IMR-90 (cell line): ENCODE results near the gene UGT1A1. TPM values are rescaled to one million over a fixed set of nuclear protein-coding genes. Genes with fewer than 3 reads are reported as not detected.

Experiments
- ATAC-seq: fragments of 200-7000 bp; cut with Tn5 transposase; 2 replicates; pipeline ENCODE4 v1.9.1; 2020; ENCODE audit warnings: low read depth, mild to moderate bottlenecking, moderate library complexity
- BruUV-seq: library from RNA; stranded (reverse); fragments of 400-500 nt; replicated peaks from 2 replicates; lab custom pipeline; 2021; lab: Mats Ljungman, UMichigan
- CTCF ChIA-PET: fragments of 300-600 bp; formaldehyde crosslinking; extraction: SDS; loops from one replicate; lab custom pipeline; 2021; ENCODE audit warnings: antibody characterized with exemption; lab: Yijun Ruan, JAX
- POLR2A ChIA-PET: fragments of 300-600 bp; sonication (Branson Sonifier 250); formaldehyde crosslinking; loops from one replicate; lab custom pipeline; 2022; ENCODE audit warnings: antibody characterized with exemption; ENCODE audit not compliant: unreplicated experiment; lab: Charles Lee
- DNase-seq: peaks from one replicate; pipeline ENCODE4 v3.0.0; 2013
- H2AFZ ChIP-seq: replicated peaks from 2 replicates; pipeline ENCODE3; 2013; ENCODE audit warnings: low read length, mild to moderate bottlenecking; ENCODE audit not compliant: poor library complexity
- H2AK5ac ChIP-seq: 2 replicates; pipeline ENCODE4 v1.6.1; 2013; ENCODE audit warnings: low read depth, low read length, inconsistent platforms
- H2AK9ac ChIP-seq: replicated peaks from 2 replicates; pipeline ENCODE3; 2013; ENCODE audit warnings: mild to moderate bottlenecking, low read depth, low read length, moderate library complexity; ENCODE audit not compliant: poor library complexity
- H2BK120ac ChIP-seq: 2 replicates; pipeline ENCODE4 v1.6.1; 2013; ENCODE audit warnings: low read depth, low read length, inconsistent platforms
- H2BK15ac ChIP-seq: 3 replicates; pipeline ENCODE4 v1.6.1; 2013; ENCODE audit warnings: low read depth, low read length, inconsistent platforms
- H2BK20ac ChIP-seq: 2 replicates; pipeline ENCODE4 v1.6.1; 2013; ENCODE audit warnings: low read depth, mild to moderate bottlenecking, inconsistent platforms, low read length, moderate library complexity
- H2BK5ac ChIP-seq: 2 replicates; pipeline ENCODE4 v1.6.1; 2013; ENCODE audit warnings: mild to moderate bottlenecking, low read depth, low read length, inconsistent platforms; ENCODE audit not compliant: poor library complexity, severe bottlenecking
- H3K14ac ChIP-seq: replicated peaks from 2 replicates; pipeline ENCODE4 v1.6.1; 2013; ENCODE audit warnings: low read depth, low read length, inconsistent platforms
- H3K18ac ChIP-seq: 2 replicates; pipeline ENCODE4 v1.6.1; 2013; ENCODE audit warnings: low read depth, low read length, control low read depth
- H3K23ac ChIP-seq: 2 replicates; pipeline ENCODE4 v1.6.1; 2013; ENCODE audit warnings: low read depth, low read length, inconsistent platforms
- H3K27ac ChIP-seq: 2 replicates; pipeline ENCODE4 v1.5.1; 2013; ENCODE audit warnings: mild to moderate bottlenecking, control low read depth, low read length; ENCODE audit not compliant: insufficient read depth
- H3K27me3 ChIP-seq: 2 replicates; pipeline ENCODE4 v1.6.1; 2013; ENCODE audit warnings: low read length; ENCODE audit not compliant: control insufficient read depth, insufficient read depth
- H3K36me3 ChIP-seq: 2 replicates; pipeline ENCODE4 v1.6.1; 2013; ENCODE audit warnings: low read length, mixed read lengths; ENCODE audit not compliant: control insufficient read depth, insufficient read depth
- H3K4ac ChIP-seq: 2 replicates; pipeline ENCODE4 v1.6.1; 2013; ENCODE audit warnings: low read depth, low read length, inconsistent platforms
- H3K4me1 ChIP-seq: 2 replicates; pipeline ENCODE4 v1.6.1; 2013; ENCODE audit warnings: low read length, mixed read lengths; ENCODE audit not compliant: control insufficient read depth, insufficient read depth
- H3K4me2 ChIP-seq: 2 replicates; pipeline ENCODE4 v1.6.1; 2013; ENCODE audit warnings: low read depth, mild to moderate bottlenecking, control low read depth, low read length, moderate library complexity
- H3K4me3 ChIP-seq: 2 replicates; pipeline ENCODE4 v1.5.1; 2013; ENCODE audit warnings: low read depth, mild to moderate bottlenecking, control low read depth, low read length, moderate library complexity; ENCODE audit not compliant: insufficient read depth
- H3K56ac ChIP-seq: 2 replicates; pipeline ENCODE4 v1.6.1; 2013; ENCODE audit warnings: low read length, inconsistent platforms; ENCODE audit not compliant: insufficient read depth; ENCODE audit errors: extremely low read depth
- H3K79me1 ChIP-seq, 2 experiments: 2 replicates each; pipeline ENCODE4 v1.6.1; 2013; ENCODE audit warnings: low read length in 2 of 2, inconsistent platforms in 1 of 2, low read depth in 1 of 2
- H3K9ac ChIP-seq: 2 replicates; pipeline ENCODE4 v1.6.1; 2013; ENCODE audit warnings: low read depth, low read length, control low read depth
- H3K9me1 ChIP-seq: 2 replicates; pipeline ENCODE4 v1.6.1; 2013; ENCODE audit warnings: low read length, inconsistent platforms; ENCODE audit not compliant: insufficient read depth
- H3K9me3 ChIP-seq: 2 replicates; pipeline ENCODE4 v1.6.1; 2013; ENCODE audit warnings: low read length; ENCODE audit not compliant: control insufficient read depth, insufficient read depth
- H4K20me1 ChIP-seq: 2 replicates; pipeline ENCODE4 v1.6.1; 2013; ENCODE audit warnings: low read length, inconsistent platforms; ENCODE audit not compliant: insufficient read depth
- H4K5ac ChIP-seq: 2 replicates; pipeline ENCODE4 v1.6.1; 2013; ENCODE audit warnings: mild to moderate bottlenecking, low read depth, low read length, control low read depth
- H4K8ac ChIP-seq, 2 experiments: 2 replicates each; pipeline ENCODE4 v1.6.1; 2013; ENCODE audit warnings: low read depth in 2 of 2, low read length in 2 of 2, control low read depth in 1 of 2, inconsistent platforms in 1 of 2
- H4K91ac ChIP-seq: 2 replicates; pipeline ENCODE4 v1.6.1; 2013; ENCODE audit warnings: low read depth, low read length, inconsistent platforms; ENCODE audit not compliant: insufficient read depth
- CHD1 ChIP-seq: IDR thresholded peaks from 2 replicates; pipeline ENCODE4 v1.6.1; 2012; ENCODE audit warnings: low read depth, low read length, improper control_type of control experiment
- CTCF ChIP-seq: conservative IDR thresholded peaks from 2 replicates; pipeline ENCODE4 v1.5.1; 2012; ENCODE audit warnings: mild to moderate bottlenecking, low read depth, low read length, improper control_type of control experiment
- MAFK ChIP-seq: IDR thresholded peaks from 2 replicates; pipeline ENCODE4 v1.6.1; 2012; ENCODE audit warnings: low read depth, low read length, improper control_type of control experiment
- MXI1 ChIP-seq: IDR thresholded peaks from 2 replicates; pipeline ENCODE4 v1.6.1; 2012; ENCODE audit warnings: low read depth, mild to moderate bottlenecking, low read length, moderate library complexity, borderline replicate concordance
- RCOR1 ChIP-seq: IDR thresholded peaks from 2 replicates; pipeline ENCODE4 v1.6.1; 2012; ENCODE audit warnings: mild to moderate bottlenecking, low read length, improper control_type of control experiment; ENCODE audit not compliant: insufficient replicate concordance
- RFX5 ChIP-seq: IDR thresholded peaks from 2 replicates; pipeline ENCODE4 v1.8.0; 2012; ENCODE audit warnings: low read depth, mild to moderate bottlenecking, low read length, moderate library complexity
- WGBS, 2 experiments: methylation state at CpG; one replicate each; pipeline versions ENCODE4 v1.1.5 to v1.1.7; 2013; ENCODE audit warnings: missing lambda C conversion rate in 2 of 2; ENCODE audit not compliant: insufficient read length in 1 of 2; ENCODE audit errors: extremely low coverage in 2 of 2; 5-methylcytosine and 5-hydroxymethylcytosine counted together
- dilution Hi-C: fragments of 300-500 bp; cut with HindIII; formaldehyde crosslinking; loops from one replicate; pipeline ENCODE4 v1.14.3; 2018; ENCODE audit warnings: low sequenced_read_pairs; ENCODE audit not compliant: unreplicated experiment
- in situ Hi-C: fragments of 300-500 bp; cut with MboI; formaldehyde crosslinking; loops from 3 replicates; pipeline ENCODE4 v1.14.3; 2019; ENCODE audit warnings: low sequenced_read_pairs, inconsistent platforms, mixed read lengths
- intact Hi-C: fragments of 100-400 bp; cut with micrococcal nuclease; formaldehyde crosslinking; loops from 2 replicates; pipeline ENCODE4 v1.10.0; 2022
- polyA plus RNA-seq, 3 experiments: library from polyadenylated mRNA; depleted of rRNA; stranded (reverse); fragments of >200 nt; gene quantifications; 2 replicates each; pipeline ENCODE4 v1.2.3, GENCODE V29; 2012; ENCODE audit warnings: low replicate concordance in 1 of 3
- total RNA-seq: library from RNA; depleted of rRNA; stranded (reverse); fragments of >200 nt; gene quantifications from 2 replicates; pipeline ENCODE4 v1.2.3, GENCODE V29; 2012

UGT1A1 gene
- total and polyA plus RNA-seq, 2 of the 4 experiments (the other 2 are of a cell fraction), result not detected

DNA sequence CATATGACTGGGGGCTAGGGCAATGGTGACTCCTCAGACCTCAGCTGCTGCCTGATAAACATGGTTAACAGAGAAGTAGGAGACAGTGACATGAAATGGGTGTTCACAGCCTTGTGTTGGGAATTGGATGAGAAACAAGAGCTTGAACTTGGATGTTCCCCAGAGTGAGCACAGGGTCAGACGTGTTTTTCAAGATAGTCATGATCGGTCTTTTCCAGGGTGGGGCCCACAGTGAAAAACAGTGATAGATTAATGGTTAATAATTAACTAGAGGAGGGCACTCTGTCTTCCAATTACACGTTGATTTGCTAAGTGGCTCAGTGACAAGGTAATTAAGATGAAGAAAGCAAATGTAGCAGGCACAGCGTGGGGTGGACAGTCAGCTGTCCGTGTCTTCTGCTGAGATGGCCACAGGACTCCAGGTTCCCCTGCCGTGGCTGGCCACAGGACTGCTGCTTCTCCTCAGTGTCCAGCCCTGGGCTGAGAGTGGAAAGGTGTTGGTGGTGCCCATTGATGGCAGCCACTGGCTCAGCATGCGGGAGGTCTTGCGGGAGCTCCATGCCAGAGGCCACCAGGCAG lies 31.3 kb upstream of the UGT1A1 start, which contains the start of gene UGT1A3:
Gene UGT1A3, plus strand, starts transcription at position 320 of the 579 bp plus-strand sequence. Its CDS starts 85 bp downstream, at position 405.
- H3K4me1 ChIP-seq, result no peaks in the 10 kb centered on the region
- no peaks in the 10 kb centered on the region for H3K9me1 ChIP-seq
- DNase-seq (no peak), ATAC-seq (no peak)
- no TSS peak for BruUV-seq
- H2AK5ac ChIP-seq, result no peak within 1 kb of the TSS
- dilution Hi-C loops (no loop called here), intact Hi-C loops (no loop called here), in situ Hi-C loops (no loop called here)
- H2AFZ ChIP-seq, result no peak within 1 kb of the TSS
- H3K4ac ChIP-seq, result no peak within 1 kb of the TSS
- H3K27ac ChIP-seq, result no peak within 1 kb of the TSS
- TF ChIP-seq MAFK (no peak), CTCF (no peak), RCOR1 (no peak), RFX5 (no peak), CHD1 (no peak), MXI1 (no peak)
- H2BK5ac ChIP-seq, result no peak within 1 kb of the TSS
- no peak within 1 kb of the TSS; the same call in 1 of the 2 replicates for H3K56ac ChIP-seq
- H2BK15ac ChIP-seq, result no peak within 1 kb of the TSS
- no peaks in the 10 kb centered on the region for H3K79me1 ChIP-seq
- H4K91ac ChIP-seq, result no peak within 1 kb of the TSS
- no peak within 1 kb of the TSS for H3K9ac ChIP-seq
- CTCF ChIA-PET, result no interaction called here
- H3K9me3 ChIP-seq, result no peaks in the 10 kb centered on the region
- H2AK9ac ChIP-seq, result no peak within 1 kb of the TSS
- H3K4me2 ChIP-seq, result no peak within 1 kb of the TSS
- no peak within 1 kb of the TSS for H3K14ac ChIP-seq
- no peak within 1 kb of the TSS for H2BK20ac ChIP-seq
- H4K5ac ChIP-seq, result no peak within 1 kb of the TSS
- H4K20me1 ChIP-seq, result no peaks in the 10 kb centered on the region
- H3K27me3 ChIP-seq, result peaks cover 3% of the 10 kb centered on the region; the same call in 1 of the 2 replicates
- H4K8ac ChIP-seq, result no peak within 1 kb of the TSS
- no peak within 1 kb of the TSS for H3K18ac ChIP-seq
- H3K36me3 ChIP-seq, result no peaks in the 10 kb centered on the region
- 80% methylated on average over 2 of the region's 8 CpGs; no CpG with 5 or more reads in 1 of the 2 experiments for WGBS, 2 experiments
- no peak within 1 kb of the TSS for H3K4me3 ChIP-seq
- no peak within 1 kb of the TSS for H2BK120ac ChIP-seq
- POLR2A ChIA-PET, result no interaction called here
- no peak within 1 kb of the TSS for H3K23ac ChIP-seq
